ENCODE data around the gene DCP1A. TPM values are rescaled to one million over a fixed set of nuclear protein-coding genes. Genes with fewer than 3 reads are reported as not detected.

The DCP1A gene
- total and polyA plus RNA-seq, 2 of the 13 experiments (the other 11 are each of a cell fraction or from before 2014, with no cell fraction given) = 14.2 to 41.2 TPM

DNA sequence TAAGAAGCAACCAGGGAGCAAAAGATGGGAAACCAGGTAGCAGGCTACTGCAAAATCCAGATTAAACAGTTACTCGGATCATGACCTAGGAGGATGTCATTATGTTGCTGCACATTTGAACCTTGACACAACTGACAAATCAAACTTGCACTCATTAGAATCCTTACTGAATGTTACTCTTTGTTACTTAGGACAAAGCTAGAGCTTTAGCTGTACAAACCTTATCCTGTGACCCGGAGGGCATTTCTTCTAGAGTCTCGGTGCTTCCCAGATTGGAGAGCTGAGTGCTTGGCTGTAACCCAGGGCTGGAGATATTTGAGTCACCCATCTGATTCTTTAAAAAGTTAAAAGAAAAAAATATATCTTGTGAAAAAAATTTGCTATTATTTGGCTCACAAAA, 43.4 kb downstream of the DCP1A start:
- ATAC-seq (no peak), DNase-seq (ENCODE audit: low spot score) (no peak), FAIRE-seq (no peak)
- Histone ChIP-seq H3K9me3 (ENCODE audit: low read length) (no peaks in the 10 kb centered on the region), H3K4me1 (ENCODE audit: insufficient read depth, low read length) (no peaks in the 10 kb centered on the region), H3K27me3 (ENCODE audit: control insufficient read depth in 1 of 2, insufficient read depth in 2 of 2, low read length in 2 of 2) (no peaks in the 10 kb centered on the region), H3K4me3 (replicated peaks in 1 of 3; ENCODE audit: insufficient read depth in 1 of 3, low read depth in 2 of 3, low read length in 3 of 3) (no peak overlapping the region), H3K36me3 (replicated peaks in 1 of 2; ENCODE audit: control insufficient read depth in 1 of 2, insufficient read depth in 2 of 2, low read length in 2 of 2) (peaks cover 11 to 47% of the 10 kb centered on the region in 2 experiments), H3K79me2 (ENCODE audit: insufficient read depth, low read length) (no peaks in the 10 kb centered on the region), H2AFZ (ENCODE audit: low read length) (no peak overlapping the region), H3K9ac (ENCODE audit: insufficient read depth, low read depth, low read length) (no peak overlapping the region), H3K27ac (ENCODE audit: extremely low read length, insufficient read depth, low read length) (no peak overlapping the region), H3K4me2 (ENCODE audit: low read depth, low read length) (no peak overlapping the region), H4K20me1 (ENCODE audit: insufficient read depth, low read length) (no peaks in the 10 kb centered on the region)
- BruUV-seq (replicated peaks) = no TSS peak
- ChIA-PET POLR2A (no interaction called here), CTCF (ENCODE audit: low intra/inter-chr PET ratio, low total read pairs) (no interaction called here)
- WGBS (ENCODE audit: low lambda C conversion rate) = 94% methylated on average over 3 of the region's 3 CpGs
- in situ Hi-C loops (cut with HindIII; ENCODE audit: extremely low pct_ligation_motif_present, low pct_unique_long_range_greater_than_20kb) (no loop called here), intact Hi-C loops (cut with micrococcal nuclease; ENCODE audit: unreplicated experiment) (no loop called here)
- TF ChIP-seq CREM (IDR thresholded peaks at IDR 0.05) (no peak), CREM (CRISPR knock-in tag; IDR thresholded peaks at IDR 0.05) (no peak), DPF2 (CRISPR knock-in tag; IDR thresholded peaks at IDR 0.05; ENCODE audit: borderline replicate concordance, low read depth) (no peak), LCORL (IDR thresholded peaks at IDR 0.05) (no peak), LCORL (CRISPR knock-in tag; IDR thresholded peaks at IDR 0.05) (no peak)

DNA sequence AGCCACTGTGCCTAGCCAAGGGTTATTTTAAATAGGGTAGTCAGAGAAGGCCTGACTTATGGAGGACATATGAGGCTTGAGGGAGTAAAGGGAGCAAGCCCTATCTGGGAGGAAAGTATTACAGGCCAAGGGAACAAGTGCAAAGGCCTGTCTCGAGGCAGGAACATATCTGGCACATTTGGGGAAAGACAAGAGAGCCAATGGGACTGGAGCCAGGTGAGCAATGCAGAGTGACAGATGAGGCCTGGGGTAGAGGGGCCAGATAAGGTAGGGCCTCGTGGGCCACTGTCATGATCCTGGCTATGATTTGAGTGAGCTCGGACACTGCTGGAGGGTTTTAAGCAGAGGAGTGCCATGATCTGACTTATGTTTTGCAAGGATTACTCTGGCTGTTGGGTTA, 43.8 kb downstream of the DCP1A start:
- Histone ChIP-seq H3K27ac (ENCODE audit: extremely low read length, insufficient read depth, low read length) (no peak overlapping the region), H3K27me3 (ENCODE audit: control insufficient read depth in 1 of 2, insufficient read depth in 2 of 2, low read length in 2 of 2) (no peaks in the 10 kb centered on the region), H3K4me1 (ENCODE audit: insufficient read depth, low read length) (no peaks in the 10 kb centered on the region), H3K9me3 (ENCODE audit: low read length) (no peaks in the 10 kb centered on the region), H3K36me3 (replicated peaks in 1 of 2; ENCODE audit: control insufficient read depth in 1 of 2, insufficient read depth in 2 of 2, low read length in 2 of 2) (peaks cover 12 to 47% of the 10 kb centered on the region in 2 experiments), H3K4me3 (replicated peaks in 1 of 3; ENCODE audit: insufficient read depth in 1 of 3, low read depth in 2 of 3, low read length in 3 of 3) (no peak overlapping the region), H4K20me1 (ENCODE audit: insufficient read depth, low read length) (no peaks in the 10 kb centered on the region), H2AFZ (ENCODE audit: low read length) (no peak overlapping the region), H3K9ac (ENCODE audit: insufficient read depth, low read depth, low read length) (no peak overlapping the region), H3K79me2 (ENCODE audit: insufficient read depth, low read length) (no peaks in the 10 kb centered on the region), H3K4me2 (ENCODE audit: low read depth, low read length) (no peak overlapping the region)
- no TSS peak for BruUV-seq (replicated peaks)
- no peak for TF ChIP-seq ZSCAN30 (CRISPR knock-in tag; IDR thresholded peaks at IDR 0.05)
- 99% methylated on average over 3 of the region's 3 CpGs for WGBS (ENCODE audit: low lambda C conversion rate)
- in situ Hi-C loops (cut with HindIII; ENCODE audit: extremely low pct_ligation_motif_present, low pct_unique_long_range_greater_than_20kb) = no loop called here
- intact Hi-C loops (cut with micrococcal nuclease; ENCODE audit: unreplicated experiment) = no loop called here
- ChIA-PET CTCF (ENCODE audit: low intra/inter-chr PET ratio, low total read pairs) (no interaction called here), POLR2A (no interaction called here)
- ATAC-seq (no peak), DNase-seq (ENCODE audit: low spot score) (no peak), FAIRE-seq (no peak)
